ENCODE data around the gene NTMT1. TPM values are rescaled to one million over a fixed set of nuclear protein-coding genes. Genes with fewer than 3 reads are reported as not detected.

NTMT1 gene
- total and polyA plus RNA-seq, 10 of the 15 experiments (the other 5 are each of a cell fraction or from before 2014, with no cell fraction given), result 12.8 to 85.4 (median 39.3) TPM

DNA sequence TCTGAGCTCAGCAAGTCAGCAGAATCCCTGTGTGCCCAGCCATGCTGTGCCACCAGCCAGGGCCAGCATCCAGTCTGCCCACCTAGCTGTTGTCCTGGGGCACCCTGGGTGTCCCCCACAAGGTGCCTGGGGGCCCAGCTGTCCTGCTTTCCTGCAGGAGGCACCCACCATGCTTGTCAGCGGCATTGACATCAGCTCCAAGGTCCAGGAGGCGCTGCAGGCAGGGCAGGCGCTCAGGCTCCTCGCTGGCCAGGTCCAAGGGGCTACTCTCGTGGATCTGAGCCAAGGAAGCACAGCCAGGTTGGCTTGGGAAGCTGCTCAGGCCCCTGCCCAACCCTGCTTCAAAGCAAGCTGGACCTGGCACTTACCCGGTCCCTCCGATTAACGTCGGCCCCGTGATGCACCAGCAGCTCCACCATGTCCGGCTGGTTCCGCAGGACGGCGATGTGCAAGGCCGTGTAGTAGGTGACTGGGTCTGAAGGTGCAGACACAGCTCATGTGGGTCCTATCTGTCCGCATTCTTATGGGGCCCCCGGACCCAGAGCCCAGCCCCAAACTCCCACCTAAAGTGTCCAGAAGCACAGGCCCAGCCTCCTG lies 13.2 kb downstream of the NTMT1 start (continued):
- TF ChIP-seq ZBTB11 (CRISPR knock-in tag; IDR thresholded peaks at IDR 0.05), result no peak
- no peak for TF ChIP-seq MEF2A (IDR thresholded peaks at IDR 0.05; ENCODE audit: insufficient read depth, low read depth, low read length)

- RAD21 ChIA-PET (ENCODE audit: unreplicated experiment), result interaction anchor here (2.1 kb wide), 1 partner anchor 14 kb away, joined by 7 read pairs; the partner anchor contains the start of gene NTMT1
- TF ChIP-seq, protein P1, sequence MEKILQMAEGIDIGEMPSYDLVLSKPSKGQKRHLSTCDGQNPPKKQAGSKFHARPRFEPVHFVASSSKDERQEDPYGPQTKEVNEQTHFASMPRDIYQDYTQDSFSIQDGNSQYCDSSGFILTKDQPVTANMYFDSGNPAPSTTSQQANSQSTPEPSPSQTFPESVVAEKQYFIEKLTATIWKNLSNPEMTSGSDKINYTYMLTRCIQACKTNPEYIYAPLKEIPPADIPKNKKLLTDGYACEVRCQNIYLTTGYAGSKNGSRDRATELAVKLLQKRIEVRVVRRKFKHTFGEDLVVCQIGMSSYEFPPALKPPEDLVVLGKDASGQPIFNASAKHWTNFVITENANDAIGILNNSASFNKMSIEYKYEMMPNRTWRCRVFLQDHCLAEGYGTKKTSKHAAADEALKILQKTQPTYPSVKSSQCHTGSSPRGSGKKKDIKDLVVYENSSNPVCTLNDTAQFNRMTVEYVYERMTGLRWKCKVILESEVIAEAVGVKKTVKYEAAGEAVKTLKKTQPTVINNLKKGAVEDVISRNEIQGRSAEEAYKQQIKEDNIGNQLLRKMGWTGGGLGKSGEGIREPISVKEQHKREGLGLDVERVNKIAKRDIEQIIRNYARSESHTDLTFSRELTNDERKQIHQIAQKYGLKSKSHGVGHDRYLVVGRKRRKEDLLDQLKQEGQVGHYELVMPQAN (conservative IDR thresholded peaks at IDR 0.05), result no peak
- TF ChIP-seq, protein P2, sequence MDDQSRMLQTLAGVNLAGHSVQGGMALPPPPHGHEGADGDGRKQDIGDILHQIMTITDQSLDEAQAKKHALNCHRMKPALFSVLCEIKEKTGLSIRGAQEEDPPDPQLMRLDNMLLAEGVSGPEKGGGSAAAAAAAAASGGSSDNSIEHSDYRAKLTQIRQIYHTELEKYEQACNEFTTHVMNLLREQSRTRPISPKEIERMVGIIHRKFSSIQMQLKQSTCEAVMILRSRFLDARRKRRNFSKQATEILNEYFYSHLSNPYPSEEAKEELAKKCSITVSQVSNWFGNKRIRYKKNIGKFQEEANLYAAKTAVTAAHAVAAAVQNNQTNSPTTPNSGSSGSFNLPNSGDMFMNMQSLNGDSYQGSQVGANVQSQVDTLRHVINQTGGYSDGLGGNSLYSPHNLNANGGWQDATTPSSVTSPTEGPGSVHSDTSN (IDR thresholded peaks at IDR 0.05; ENCODE audit: insufficient replicate concordance, low read depth, low read length), result no peak
- TF ChIP-seq PKNOX1 (IDR thresholded peaks at IDR 0.05), result no peak
- no peak for TF ChIP-seq JUNB (IDR thresholded peaks at IDR 0.05)
- no peak for TF ChIP-seq SMARCA5 (IDR thresholded peaks at IDR 0.05)
- no peak for TF ChIP-seq SIN3A (IDR thresholded peaks at IDR 0.05; ENCODE audit: low read depth, low read length)
- no peak for TF ChIP-seq POU2F2 (IDR thresholded peaks at IDR 0.05; ENCODE audit: borderline replicate concordance, low read depth, low read length)
- TF ChIP-seq TBL1XR1 (IDR thresholded peaks at IDR 0.05; ENCODE audit: low read depth, low read length), result no peak
- no peak for TF ChIP-seq YBX1 (IDR thresholded peaks at IDR 0.05)
- TF ChIP-seq, protein P3, sequence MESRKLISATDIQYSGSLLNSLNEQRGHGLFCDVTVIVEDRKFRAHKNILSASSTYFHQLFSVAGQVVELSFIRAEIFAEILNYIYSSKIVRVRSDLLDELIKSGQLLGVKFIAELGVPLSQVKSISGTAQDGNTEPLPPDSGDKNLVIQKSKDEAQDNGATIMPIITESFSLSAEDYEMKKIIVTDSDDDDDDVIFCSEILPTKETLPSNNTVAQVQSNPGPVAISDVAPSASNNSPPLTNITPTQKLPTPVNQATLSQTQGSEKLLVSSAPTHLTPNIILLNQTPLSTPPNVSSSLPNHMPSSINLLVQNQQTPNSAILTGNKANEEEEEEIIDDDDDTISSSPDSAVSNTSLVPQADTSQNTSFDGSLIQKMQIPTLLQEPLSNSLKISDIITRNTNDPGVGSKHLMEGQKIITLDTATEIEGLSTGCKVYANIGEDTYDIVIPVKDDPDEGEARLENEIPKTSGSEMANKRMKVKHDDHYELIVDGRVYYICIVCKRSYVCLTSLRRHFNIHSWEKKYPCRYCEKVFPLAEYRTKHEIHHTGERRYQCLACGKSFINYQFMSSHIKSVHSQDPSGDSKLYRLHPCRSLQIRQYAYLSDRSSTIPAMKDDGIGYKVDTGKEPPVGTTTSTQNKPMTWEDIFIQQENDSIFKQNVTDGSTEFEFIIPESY (IDR thresholded peaks at IDR 0.05), result no peak
- no peak for TF ChIP-seq BRCA1 (IDR thresholded peaks at IDR 0.05; ENCODE audit: low read depth, low read length)
Observed at GRCh38 chr9:129639756-129640085, 13.8 kb downstream of the NTMT1 start.

More at GRCh38 chr9:129639756-129640085, 13.8 kb downstream of the NTMT1 start:
- BruUV-seq (replicated peaks), result no TSS peak
- 80% methylated on average over 12 of the region's 12 CpGs for WGBS (ENCODE audit: insufficient coverage, insufficient replicate concordance, low lambda C conversion rate, missing lambda C conversion rate)
- FAIRE-seq (no peak), ATAC-seq (no peak), DNase-seq (ENCODE audit: low read depth, low spot score) (no peak)
- CTCF ChIA-PET, result interaction anchor here (0.7 to 2.1 kb wide), 5 partner anchors 9 to 29 kb away, joined by 3 to 7 read pairs (median 4); partner anchors contain the start of gene NTMT1
- Histone ChIP-seq H3K27ac (ENCODE audit: control insufficient read depth, insufficient read depth) (no peak overlapping the region), H3K9me3 (replicated peaks; ENCODE audit: control insufficient read depth, insufficient read depth, low read length) (no peaks in the 10 kb centered on the region), H3K27me3 (replicated peaks in 1 of 2; ENCODE audit: control insufficient read depth in 2 of 2, insufficient read depth in 2 of 2, low read length in 1 of 2) (no peaks in the 10 kb centered on the region), H2AFZ (ENCODE audit: control insufficient read depth, low read depth, low read length) (no peak overlapping the region), H3K4me2 (ENCODE audit: control insufficient read depth, insufficient read depth) (no peak overlapping the region), H3K36me3 (ENCODE audit: control insufficient read depth in 2 of 2, insufficient read depth in 2 of 2, low read length in 1 of 2) (peaks cover 15 to 30% of the 10 kb centered on the region in 2 experiments; a peak in 3 of 4 replicates), H3K9ac (ENCODE audit: control insufficient read depth, insufficient read depth, low read length) (no peak overlapping the region), H3K79me2 (ENCODE audit: control insufficient read depth, insufficient read depth, low read length) (peaks cover 15% of the 10 kb centered on the region), H4K20me1 (ENCODE audit: control insufficient read depth, insufficient read depth) (no peaks in the 10 kb centered on the region), H3K4me1 (ENCODE audit: control insufficient read depth, insufficient read depth, low read length) (peaks cover 6% of the 10 kb centered on the region; the same call in 1 of the 2 replicates), H3K4me3 (no peak overlapping the region)
- POLR2A ChIA-PET, result interaction anchor here (0.5 to 1.4 kb wide), 2 partner anchors 9 to 566 kb away, joined by 3 to 4 read pairs; no protein-coding TSS in a partner anchor
- intact Hi-C loops (cut with micrococcal nuclease; ENCODE audit: unreplicated experiment), result no loop called here
- SMC1A ChIA-PET (ENCODE audit: uncharacterized antibody, unreplicated experiment), result no interaction called here
- in situ Hi-C loops (cut with MboI), result no loop called here

Measured in GM12878 (cell line).